Ammon's horn (tissue), 1 donor: ENCODE data around the gene TRIM41.
"Not testable (repeated sequence)": the region's sequence is repeated elsewhere in the genome, so short reads cannot be mapped to it uniquely, and the experiment has no call there.

ENCODE experiments used
- DNase-seq: peaks from one replicate; pipeline ENCODE4 v3.0.0-alpha.2; 2016; ENCODE audit warnings: low spot score

The TRIM41 gene

DNA sequence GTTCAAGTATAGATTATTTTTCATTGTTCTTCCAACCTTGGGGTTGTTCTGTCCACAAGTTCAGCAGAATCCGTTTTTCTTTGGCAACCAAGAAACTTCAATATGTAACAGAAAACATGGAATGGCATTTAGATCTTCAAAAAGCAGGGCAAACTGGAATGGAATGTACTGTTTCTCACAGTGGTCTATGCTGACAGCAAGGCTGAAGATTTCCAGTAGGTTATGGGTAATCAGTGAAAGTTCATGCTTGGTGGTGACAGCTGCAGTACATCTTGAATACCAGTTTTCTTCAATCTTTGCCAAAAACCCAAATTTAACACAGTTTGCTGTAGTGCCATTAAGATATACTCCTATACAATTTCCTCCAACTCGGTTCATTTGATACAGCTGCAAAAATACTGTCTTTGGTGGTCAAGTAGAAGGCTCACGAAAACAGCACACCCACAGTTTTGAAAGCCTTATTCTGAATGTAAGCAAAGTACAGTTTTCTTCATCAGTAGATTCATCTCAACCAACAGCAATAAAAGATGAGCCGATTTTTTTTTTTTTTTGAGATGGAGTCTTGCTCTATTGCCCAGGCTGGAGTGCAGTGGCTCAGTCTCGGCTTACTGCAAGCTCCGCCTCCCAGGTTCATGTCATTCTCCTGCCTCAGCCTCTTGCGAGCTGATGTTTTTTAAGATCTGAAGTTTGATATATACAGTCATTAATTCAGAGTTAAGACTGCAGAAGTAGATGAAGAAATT lies 32.9 kb downstream of the TRIM41 start:
- no peak for DNase-seq

- DNase-seq, result no peak
Observed at GRCh38 chr5:181258576-181258975, 35.5 kb downstream of the TRIM41 start.

GRCh38 chr5:181259283-181259682 lies 36.2 kb downstream of the TRIM41 start:
- DNase-seq, result no peak

DNA sequence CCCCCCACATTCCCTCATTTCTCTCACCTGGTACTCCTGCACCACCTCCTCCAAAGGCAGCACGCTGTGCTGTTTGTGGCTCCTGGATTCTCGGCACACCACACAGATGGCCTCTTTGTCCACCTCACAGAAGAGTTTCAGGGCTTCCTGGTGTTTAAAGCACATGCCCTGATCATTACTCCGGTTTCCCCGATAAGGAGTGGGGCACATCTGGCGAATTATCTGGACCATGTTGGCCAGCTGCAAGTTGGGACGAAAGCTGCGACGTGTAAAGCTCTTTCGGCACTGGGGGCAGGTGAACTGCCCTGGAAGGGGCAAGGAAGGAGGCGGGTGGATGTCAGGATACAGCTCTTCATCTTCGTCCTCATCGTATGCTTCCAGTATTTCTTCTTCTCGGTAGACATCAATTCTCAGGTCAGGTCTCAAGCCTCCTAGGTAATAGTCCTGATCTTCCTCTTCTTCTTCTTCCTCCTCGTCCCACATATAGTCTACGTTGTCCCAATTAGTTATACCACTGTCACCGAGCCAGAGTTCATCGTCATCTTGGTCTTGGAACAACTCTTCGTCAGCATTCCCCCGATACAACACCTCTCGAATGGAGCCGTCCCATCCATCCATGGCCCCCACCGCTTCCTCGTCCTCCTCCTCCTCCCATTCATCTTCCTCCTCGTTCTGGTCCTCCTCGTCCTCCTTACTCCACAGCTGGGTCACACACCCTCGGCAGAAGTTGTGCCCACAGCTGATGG lies 37.1 kb downstream of the TRIM41 start:
- DNase-seq, result no peak

GRCh38 chr5:181260720-181261319 lies 37.7 kb downstream of the TRIM41 start, which contains the start of gene TRIM52:
Gene TRIM52 (minus strand): TSS chr5:181261143. CDS start chr5:181260813, 330 bp downstream.
- DNase-seq, result peak; percentile 96

GRCh38 chr5:181261320-181262049 lies 38.4 kb downstream of the TRIM41 start:
- peak; percentile 75 for DNase-seq

- no peak for DNase-seq
Observed at GRCh38 chr5:181263633-181264032, 40.6 kb downstream of the TRIM41 start.

GRCh38 chr5:181265092-181265671 lies 42.1 kb downstream of the TRIM41 start:
- DNase-seq, result no peak

GRCh38 chr5:181267291-181267904 lies 44.3 kb downstream of the TRIM41 start:
- DNase-seq, result not testable (repeated sequence)

- DNase-seq, result not testable (repeated sequence)
Observed at GRCh38 chr5:181267907-181268306, 44.8 kb downstream of the TRIM41 start.

- no peak for DNase-seq
Observed at GRCh38 chr5:181271081-181271480, 48.0 kb downstream of the TRIM41 start.

- not testable (repeated sequence) for DNase-seq
Observed at GRCh38 chr5:181273433-181273744, 50.3 kb downstream of the TRIM41 start.

GRCh38 chr5:181280251-181280762 lies 57.2 kb downstream of the TRIM41 start:
- no peak for DNase-seq

GRCh38 chr5:181281077-181281983 lies 58.2 kb downstream of the TRIM41 start:
- DNase-seq, result no peak

GRCh38 chr5:181281984-181282316 lies 58.9 kb downstream of the TRIM41 start:
- no peak for DNase-seq

- not testable (repeated sequence) for DNase-seq
Observed at GRCh38 chr5:181282415-181282814, 59.3 kb downstream of the TRIM41 start.

DNA sequence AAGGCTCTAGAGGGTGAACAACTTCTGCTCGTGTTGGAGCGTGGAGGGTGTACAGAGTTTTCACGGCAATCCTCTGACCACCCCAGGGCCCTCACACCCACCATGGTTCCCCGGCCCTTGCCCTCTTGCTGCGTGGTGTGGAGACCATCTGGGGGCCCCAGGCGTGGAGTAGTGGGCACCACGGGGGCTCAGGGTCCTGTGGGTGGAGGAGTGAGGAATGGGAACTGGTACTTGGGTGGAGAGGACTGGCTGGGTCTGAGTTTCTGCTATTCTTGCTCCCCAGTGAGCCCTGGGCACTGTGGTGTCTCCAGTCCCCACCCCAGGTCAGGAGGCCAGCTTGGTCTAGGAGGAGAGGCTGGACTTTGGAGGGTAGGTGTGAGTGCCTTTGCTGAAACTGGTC lies 59.8 kb downstream of the TRIM41 start:
- DNase-seq, result no peak

DNA sequence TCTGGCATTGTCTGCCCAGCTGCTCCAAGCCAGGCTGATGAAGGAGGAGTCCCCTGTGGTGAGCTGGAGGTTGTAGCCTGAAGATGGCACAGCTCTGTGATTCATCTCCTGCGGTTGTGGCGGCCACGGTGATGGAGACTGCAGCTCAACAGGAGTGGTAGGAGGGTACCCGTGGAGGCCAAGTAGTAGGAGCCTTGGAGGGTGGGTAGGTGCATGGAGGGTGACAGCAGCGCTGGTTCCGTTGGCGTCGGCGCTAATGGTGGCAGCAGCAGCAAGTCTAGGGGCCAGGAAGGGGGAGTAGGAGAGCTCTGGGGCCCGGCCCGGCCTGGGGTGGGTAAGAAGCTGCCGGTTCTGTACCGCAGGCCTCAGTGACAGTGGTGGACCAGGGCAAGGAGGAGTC lies 60.3 kb downstream of the TRIM41 start:
- no peak for DNase-seq

DNA sequence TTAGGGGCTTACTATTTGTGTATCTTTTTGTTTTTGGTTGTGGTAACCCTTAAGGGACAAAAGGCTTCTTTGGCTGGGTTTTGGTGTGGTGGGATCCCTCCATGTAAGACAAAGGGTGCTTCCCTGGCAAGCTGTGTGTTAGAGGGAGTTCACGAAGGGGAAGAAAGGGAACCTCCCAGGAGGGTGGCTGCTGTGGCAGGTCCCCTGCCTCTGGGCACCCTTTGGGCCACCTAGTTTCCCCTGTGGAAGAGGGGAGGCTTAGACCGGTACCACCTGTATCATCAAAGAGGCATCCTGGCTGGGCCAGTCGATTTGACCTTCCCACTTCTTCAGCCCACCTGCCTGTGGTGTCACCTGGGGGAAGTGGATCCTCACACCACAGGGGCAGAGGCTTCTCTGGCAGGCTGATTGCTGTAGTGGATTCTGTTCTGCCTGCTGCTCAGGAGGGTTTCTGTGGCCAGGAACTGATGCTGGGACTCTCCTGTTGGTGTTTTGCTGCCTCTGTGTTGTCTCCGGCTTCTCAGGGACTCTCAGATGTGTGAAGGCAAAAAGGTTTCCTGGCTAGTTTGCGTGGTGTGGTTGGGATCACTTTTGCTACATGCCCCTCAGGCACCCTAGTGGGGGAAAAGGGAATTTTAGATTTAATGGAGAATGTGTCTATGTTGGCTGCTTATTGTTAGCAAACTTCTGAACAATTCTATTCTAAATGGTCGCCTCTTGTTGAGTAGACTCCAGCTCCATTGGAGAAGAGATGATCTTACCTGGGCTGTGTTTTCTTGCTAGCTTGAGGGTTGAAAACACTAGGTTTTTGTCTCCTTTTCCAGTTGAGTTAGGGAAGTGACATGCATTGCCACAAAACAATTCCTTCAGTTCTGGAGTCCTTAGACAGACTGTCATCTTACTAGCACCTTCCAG lies 61.0 kb downstream of the TRIM41 start:
- not testable (repeated sequence) for DNase-seq
